Mesothelial cell of epicardium (in vitro differentiated cells): ENCODE results near the gene CLP1. TPM values are rescaled to one million over a fixed set of nuclear protein-coding genes. Genes with fewer than 3 reads are reported as not detected.
"Not testable (repeated sequence)": the region's sequence is repeated elsewhere in the genome, so short reads cannot be mapped to it uniquely, and the experiment has no call there.

Experiments
- DNase-seq, 2 experiments: peaks; one replicate each; pipeline ENCODE4 v3.0.0; 2021; ENCODE audit warnings: low spot score in 2 of 2; ENCODE audit not compliant: unreplicated experiment in 2 of 2
- H3K27ac Mint-ChIP-seq: 2 replicates; pipeline ENCODE4 v1.8.0; 2021; ENCODE audit warnings: mixed read lengths
- H3K27me3 Mint-ChIP-seq: 2 replicates; pipeline ENCODE4 v1.8.0; 2021; ENCODE audit warnings: low read depth, mixed read lengths
- H3K36me3 Mint-ChIP-seq: 2 replicates; pipeline ENCODE4 v1.8.0; 2021; ENCODE audit warnings: mixed read lengths
- H3K4me1 Mint-ChIP-seq: 2 replicates; pipeline ENCODE4 v1.8.0; 2021; ENCODE audit warnings: mixed read lengths
- H3K4me3 Mint-ChIP-seq: 2 replicates; pipeline ENCODE4 v1.8.0; 2021; ENCODE audit warnings: mild to moderate bottlenecking, moderate library complexity, mixed read lengths
- H3K9me3 Mint-ChIP-seq: 2 replicates; pipeline ENCODE4 v1.8.0; 2021; ENCODE audit warnings: mixed read lengths
- CTCF ChIP-seq: fragments of 200-600 bp; sonication (generic); IDR thresholded peaks from one replicate; pipeline ENCODE4 v1.5.0; 2021; ENCODE audit warnings: antibody characterized with exemption; ENCODE audit not compliant: unreplicated experiment
- total RNA-seq: library from RNA; stranded (reverse); gene quantifications from 3 replicates; pipeline ENCODE4 v1.2.1, GENCODE V29; 2021

Gene CLP1
- total RNA-seq, 1 donor from 2014 or later: 19.5 TPM

DNA sequence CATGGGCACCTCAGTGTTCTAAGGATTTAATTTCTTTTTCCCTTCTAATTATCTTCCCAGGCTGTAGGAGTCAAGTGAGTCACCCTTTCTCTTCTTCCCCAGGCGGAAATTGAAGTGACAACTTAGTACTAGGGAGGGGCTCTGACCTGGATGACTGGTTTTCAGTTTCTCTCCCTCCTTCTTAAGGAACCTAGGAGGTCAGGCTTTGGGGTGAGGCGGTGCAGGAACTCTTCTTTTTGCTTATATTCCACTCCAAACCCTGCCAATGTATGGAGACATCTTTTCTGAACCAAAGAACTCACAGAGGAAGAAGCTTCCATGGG, 23.0 kb downstream of the CLP1 start:
- Mint-ChIP-seq H3K9me3 (no peaks in the 10 kb centered on the region), H3K36me3 (peaks cover 26% of the 10 kb centered on the region), H3K27me3 (no peaks in the 10 kb centered on the region), H3K4me1 (peaks cover 4% of the 10 kb centered on the region), H3K4me3 (no peak overlapping the region), H3K27ac (no peak overlapping the region)
- DNase-seq: no peak
- TF ChIP-seq CTCF: no peak

GRCh38 chr11:57681168-57681567, 23.6 kb downstream of the CLP1 start:
- DNase-seq: no peak
- H3K27ac Mint-ChIP-seq: no peak overlapping the region
- no peak for TF ChIP-seq CTCF
- H3K4me3 Mint-ChIP-seq: no peak overlapping the region
- no peaks in the 10 kb centered on the region for H3K9me3 Mint-ChIP-seq
- peaks cover 26% of the 10 kb centered on the region for H3K36me3 Mint-ChIP-seq
- H3K27me3 Mint-ChIP-seq: no peaks in the 10 kb centered on the region
- H3K4me1 Mint-ChIP-seq: no peaks in the 10 kb centered on the region

DNA sequence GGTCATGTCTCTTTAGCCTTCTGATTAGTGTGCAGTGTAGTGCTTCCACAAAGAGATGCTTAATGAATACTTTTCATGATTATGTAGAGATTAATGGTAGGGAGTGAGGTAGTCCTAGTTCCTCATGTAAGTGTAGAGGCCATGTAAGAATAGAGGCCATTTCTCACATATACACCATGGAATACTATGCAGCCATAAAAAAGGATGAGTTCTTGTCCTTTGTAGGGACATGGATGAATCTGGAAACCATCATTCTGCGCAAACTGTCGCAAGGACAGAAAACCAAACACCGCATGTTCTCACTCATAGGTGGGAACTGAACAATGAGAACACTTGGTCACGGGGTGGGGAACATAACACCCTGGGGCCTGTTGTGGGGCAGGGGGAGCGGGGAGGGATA, 32.9 kb downstream of the CLP1 start:
- H3K36me3 Mint-ChIP-seq: peaks cover 30% of the 10 kb centered on the region
- not testable (repeated sequence) for H3K9me3 Mint-ChIP-seq, H3K4me1 Mint-ChIP-seq, H3K27me3 Mint-ChIP-seq, DNase-seq, H3K4me3 Mint-ChIP-seq, H3K27ac Mint-ChIP-seq

GRCh38 chr11:57698843-57699365, 41.3 kb downstream of the CLP1 start:
- Mint-ChIP-seq H3K9me3 (no peaks in the 10 kb centered on the region), H3K27me3 (no peaks in the 10 kb centered on the region), H3K27ac (no peak overlapping the region), H3K36me3 (peaks cover 37% of the 10 kb centered on the region), H3K4me3 (no peak overlapping the region), H3K4me1 (no peaks in the 10 kb centered on the region)
- no peak for TF ChIP-seq CTCF
- DNase-seq: no peak

- Mint-ChIP-seq H3K27ac (no peak overlapping the region), H3K4me3 (no peak overlapping the region), H3K27me3 (no peaks in the 10 kb centered on the region), H3K36me3 (peaks cover 42% of the 10 kb centered on the region), H3K9me3 (no peaks in the 10 kb centered on the region), H3K4me1 (no peaks in the 10 kb centered on the region)
- no peak for DNase-seq
- TF ChIP-seq CTCF: no peak
These were observed 42.3 kb downstream of the CLP1 start for GRCh38 chr11:57699813-57700212.

- Mint-ChIP-seq H3K27me3 (no peaks in the 10 kb centered on the region), H3K4me1 (no peaks in the 10 kb centered on the region), H3K27ac (no peak overlapping the region), H3K9me3 (no peaks in the 10 kb centered on the region), H3K4me3 (no peak overlapping the region), H3K36me3 (peaks cover 42% of the 10 kb centered on the region)
- DNase-seq: no peak
- no peak for TF ChIP-seq CTCF
These were observed 42.9 kb downstream of the CLP1 start for GRCh38 chr11:57700425-57700824.
